HL-60 (cell line): ENCODE measurements around the gene SH3GL2.

Source experiments
- DNase-seq, 2 experiments: peaks; one replicate each; pipeline ENCODE4 v3.0.0-alpha.2; 2010 to 2020; ENCODE audit warnings: low read depth in 1 of 2, low spot score in 1 of 2
- H3K27ac ChIP-seq: fragments of 250-450 bp; sonication (Bioruptor Pico); replicated peaks from 2 replicates; pipeline ENCODE4 v1.5.1; 2020; ENCODE audit warnings: mild to moderate bottlenecking, moderate library complexity
- H3K27me3 ChIP-seq: fragments of 250-450 bp; sonication (Bioruptor Pico); 2 replicates; pipeline ENCODE4 v1.5.1; 2021; ENCODE audit warnings: mild to moderate bottlenecking, moderate library complexity; ENCODE audit not compliant: insufficient read depth, poor library complexity, severe bottlenecking
- H3K4me3 ChIP-seq: replicated peaks from 2 replicates; pipeline ENCODE4 v1.5.1; 2011; ENCODE audit warnings: mild to moderate bottlenecking, control low read depth, low read length; ENCODE audit not compliant: insufficient read depth
- CTCF ChIP-seq: IDR thresholded peaks from one replicate; pipeline ENCODE4 v1.5.1; 2011; ENCODE audit warnings: low read length, control low read depth, inconsistent platforms; ENCODE audit not compliant: insufficient read depth
- GABPA ChIP-seq: IDR thresholded peaks from 2 replicates; pipeline ENCODE4 v1.6.1; 2012; ENCODE audit warnings: low read depth
- POLR2AphosphoS5 ChIP-seq: IDR thresholded peaks from 2 replicates; pipeline ENCODE4 v1.6.1; 2012; ENCODE audit warnings: low read depth
- REST ChIP-seq: IDR thresholded peaks from 2 replicates; pipeline ENCODE4 v1.6.1; 2012; ENCODE audit warnings: low read depth; ENCODE audit not compliant: insufficient replicate concordance
- SPI1 ChIP-seq: IDR thresholded peaks from 2 replicates; pipeline ENCODE4 v1.6.1; 2012; ENCODE audit warnings: low read depth, mild to moderate bottlenecking, borderline replicate concordance

Gene SH3GL2

GRCh38 chr9:17597977-17598376, 19.1 kb downstream of the SH3GL2 start:
- H3K27me3 ChIP-seq: no peaks in the 10 kb centered on the region
- no peak for TF ChIP-seq SPI1
- TF ChIP-seq REST: no peak
- TF ChIP-seq GABPA: no peak
- TF ChIP-seq POLR2AphosphoS5: no peak
- TF ChIP-seq CTCF: no peak
- no peak overlapping the region for H3K4me3 ChIP-seq
- H3K27ac ChIP-seq: no peak overlapping the region
- no peak for DNase-seq

- H3K27ac ChIP-seq: no peak overlapping the region
- H3K27me3 ChIP-seq: no peaks in the 10 kb centered on the region
- TF ChIP-seq GABPA: no peak
- no peak for TF ChIP-seq POLR2AphosphoS5
- no peak for TF ChIP-seq CTCF
- no peak for TF ChIP-seq SPI1
- TF ChIP-seq REST: no peak
- no peak overlapping the region for H3K4me3 ChIP-seq
- no peak for DNase-seq
These were observed 22.2 kb downstream of the SH3GL2 start for GRCh38 chr9:17600962-17601593.

- no peak overlapping the region for H3K27ac ChIP-seq
- no peak for TF ChIP-seq GABPA
- TF ChIP-seq SPI1: no peak
- TF ChIP-seq CTCF: no peak
- no peak for TF ChIP-seq POLR2AphosphoS5
- TF ChIP-seq REST: no peak
- H3K27me3 ChIP-seq: no peaks in the 10 kb centered on the region
- no peak overlapping the region for H3K4me3 ChIP-seq
- no peak for DNase-seq
These were observed 25.7 kb downstream of the SH3GL2 start for GRCh38 chr9:17604556-17604955.
